Smooth muscle cell (in vitro differentiated cells): ENCODE data around the gene PRDM16. TPM values are rescaled to one million over a fixed set of nuclear protein-coding genes. Genes with fewer than 3 reads are reported as not detected.

ENCODE experiments used
- DNase-seq: peaks from one replicate; lab custom pipeline; 2025; ENCODE audit not compliant: unreplicated experiment; lab: John Stamatoyannopoulos, UW
- H2AFZ ChIP-seq: fragments of 200-600 bp; sonication (generic); 2 replicates; pipeline ENCODE4 v1.6.0; 2016; ENCODE audit warnings: antibody characterized with exemption, low read depth, mild to moderate bottlenecking
- H3F3A ChIP-seq: fragments of 200-600 bp; sonication (generic); 2 replicates; pipeline ENCODE4 v1.6.0; 2017; ENCODE audit warnings: antibody characterized with exemption, low read depth
- H3K27ac ChIP-seq: fragments of 200-600 bp; sonication (generic); 2 replicates; pipeline ENCODE4 v1.5.1; 2016; ENCODE audit warnings: low read depth, mild to moderate bottlenecking
- H3K27me3 ChIP-seq: fragments of 200-600 bp; sonication (generic); 2 replicates; pipeline ENCODE4 v1.6.1; 2016; ENCODE audit warnings: low read depth, mild to moderate bottlenecking
- H3K36me3 ChIP-seq: fragments of 200-600 bp; sonication (generic); 2 replicates; pipeline ENCODE4 v1.5.1; 2016; ENCODE audit warnings: low read depth
- H3K4me1 ChIP-seq: fragments of 200-600 bp; sonication (generic); 2 replicates; pipeline ENCODE4 v1.5.1; 2016; ENCODE audit warnings: low read depth
- H3K4me2 ChIP-seq: fragments of 200-600 bp; sonication (generic); 2 replicates; pipeline ENCODE4 v1.6.0; 2016; ENCODE audit warnings: mild to moderate bottlenecking
- H3K4me3 ChIP-seq: fragments of 200-600 bp; sonication (generic); 2 replicates; pipeline ENCODE4 v1.5.1; 2016; ENCODE audit warnings: mild to moderate bottlenecking
- H3K79me2 ChIP-seq: fragments of 200-600 bp; sonication (generic); 2 replicates; pipeline ENCODE4 v1.6.0; 2016; ENCODE audit warnings: low read depth, mild to moderate bottlenecking
- H3K9ac ChIP-seq: fragments of 200-600 bp; sonication (generic); 2 replicates; pipeline ENCODE4 v1.6.0; 2016; ENCODE audit warnings: low read depth
- H3K9me3 ChIP-seq: fragments of 200-600 bp; sonication (generic); replicated peaks from 2 replicates; pipeline ENCODE4 v1.5.1; 2016; ENCODE audit warnings: low read depth
- H4K20me1 ChIP-seq: fragments of 200-600 bp; sonication (generic); 2 replicates; pipeline ENCODE4 v1.6.0; 2016; ENCODE audit warnings: low read depth
- CTCF ChIP-seq: fragments of 200-600 bp; sonication (generic); IDR thresholded peaks from 2 replicates; pipeline ENCODE4 v1.5.1; 2017; ENCODE audit warnings: borderline replicate concordance, mild to moderate bottlenecking, antibody characterized with exemption; ENCODE audit not compliant: insufficient read depth, poor library complexity, severe bottlenecking
- WGBS: methylation state at CpG from one replicate; pipeline ENCODE4 v1.1.7; 2016; ENCODE audit warnings: low lambda C conversion rate; 5-methylcytosine and 5-hydroxymethylcytosine counted together
- microRNA-seq: library from miRNA; unstranded; fragments of <30 nt; microRNA quantifications from one replicate; pipeline ENCODE4, GENCODE V29; 2016; ENCODE audit warnings: borderline number of aligned reads
- polyA plus RNA-seq: library from polyadenylated mRNA; unstranded; fragments of >200 nt; fragmentation: Nextera tagmentation; extraction: Ambion mirVana; gene quantifications from 2 replicates; pipeline ENCODE4 v1.2.1, GENCODE V29; 2016
- total RNA-seq: library from RNA; depleted of rRNA; stranded (reverse); fragments of >200 nt; gene quantifications from 2 replicates; pipeline ENCODE4 v1.2.3, GENCODE V29; 2014

The PRDM16 gene
- total and polyA plus RNA-seq, 2 experiments from 2014 or later = 0.72 to 1.3 TPM

GRCh38 chr1:3483380-3483779, 414.4 kb downstream of the PRDM16 start:
- no peaks in the 10 kb centered on the region for H3K9me3 ChIP-seq
- TF ChIP-seq CTCF = no peak
- H3K27ac ChIP-seq = no peak overlapping the region
- H3F3A ChIP-seq = no peaks in the 10 kb centered on the region
- H3K4me2 ChIP-seq = no peak overlapping the region
- WGBS = 92% methylated on average over 13 of the region's 14 CpGs
- H2AFZ ChIP-seq = no peak overlapping the region
- no peaks in the 10 kb centered on the region for H3K79me2 ChIP-seq
- no peaks in the 10 kb centered on the region for H3K36me3 ChIP-seq
- H3K27me3 ChIP-seq = no peaks in the 10 kb centered on the region
- no peak overlapping the region for H3K9ac ChIP-seq
- no peaks in the 10 kb centered on the region for H3K4me1 ChIP-seq
- DNase-seq = no peak
- H4K20me1 ChIP-seq = no peaks in the 10 kb centered on the region
- H3K4me3 ChIP-seq = no peak overlapping the region

GRCh38 chr1:3483801-3484444, 414.9 kb downstream of the PRDM16 start:
- Histone ChIP-seq H3K9ac (no peak overlapping the region), H3K4me3 (no peak overlapping the region), H3K4me1 (no peaks in the 10 kb centered on the region), H3K36me3 (no peaks in the 10 kb centered on the region), H3K27ac (no peak overlapping the region), H4K20me1 (no peaks in the 10 kb centered on the region), H3K27me3 (no peaks in the 10 kb centered on the region), H2AFZ (no peak overlapping the region), H3K9me3 (no peaks in the 10 kb centered on the region), H3K79me2 (no peaks in the 10 kb centered on the region), H3F3A (no peaks in the 10 kb centered on the region), H3K4me2 (no peak overlapping the region)
- peak; percentile 16 for DNase-seq
- peak; percentile 88 for TF ChIP-seq CTCF
- WGBS = 60% methylated on average over 30 of the region's 31 CpGs

- Histone ChIP-seq H3K9ac (no peak overlapping the region), H3K4me1 (no peaks in the 10 kb centered on the region), H3K27me3 (no peaks in the 10 kb centered on the region), H3K79me2 (no peaks in the 10 kb centered on the region), H3K4me3 (no peak overlapping the region), H2AFZ (no peak overlapping the region), H3K27ac (no peak overlapping the region), H4K20me1 (no peaks in the 10 kb centered on the region), H3F3A (no peaks in the 10 kb centered on the region), H3K9me3 (no peaks in the 10 kb centered on the region), H3K4me2 (no peak overlapping the region), H3K36me3 (no peaks in the 10 kb centered on the region)
- 96% methylated on average over 14 of the region's 14 CpGs for WGBS
- TF ChIP-seq CTCF = no peak
- DNase-seq = no peak
These were observed 416.0 kb downstream of the PRDM16 start for GRCh38 chr1:3485016-3485415.

Small RNA genes within 50 kb of the gene (microRNA-seq; reads per million reads assigned to microRNA genes)
- gene MIR4251 = not detected

Other genes with a start within 250 kb of the PRDM16 start
- not detected in 2 replicates for gene ACTRT2, start 47.7 kb upstream of the PRDM16 start, total RNA-seq
- gene ACTRT2, start 47.7 kb upstream of the PRDM16 start, polyA plus RNA-seq = not detected in 2 replicates